Measurements from ENCODE around the gene INF2.
A peak's percentile ranks its signal among the peaks of the same experiment; 100 is the strongest.
"Not testable (repeated sequence)": the region's sequence is repeated elsewhere in the genome, so short reads cannot be mapped to it uniquely, and the experiment has no call there.

Gene INF2

GRCh38 chr14:104739546-104740516 is 50.4 kb downstream of the INF2 start:
- no peak for DNase-seq

GRCh38 chr14:104741108-104741802 is 51.8 kb downstream of the INF2 start:
- no peak for DNase-seq

DNA sequence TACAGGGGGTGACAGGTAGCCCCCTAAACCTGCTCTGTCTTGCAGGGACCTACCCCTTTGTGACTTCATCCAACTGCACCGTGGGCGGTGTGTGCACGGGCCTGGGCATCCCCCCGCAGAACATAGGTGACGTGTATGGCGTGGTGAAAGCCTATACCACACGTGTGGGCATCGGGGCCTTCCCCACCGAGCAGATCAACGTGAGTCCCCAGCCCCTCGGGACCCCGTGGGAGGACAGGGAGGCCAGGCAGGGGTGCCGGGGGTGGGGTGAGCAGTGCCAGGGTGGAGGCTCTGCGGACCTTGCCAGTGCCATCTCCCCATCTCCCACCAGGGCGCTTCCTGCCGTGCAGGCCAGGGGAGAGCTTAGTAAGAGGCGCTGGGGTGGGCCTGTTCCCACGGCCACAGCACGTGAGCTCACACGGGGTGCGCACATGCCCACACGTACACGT is 52.4 kb downstream of the INF2 start:
- no peak for DNase-seq

DNA sequence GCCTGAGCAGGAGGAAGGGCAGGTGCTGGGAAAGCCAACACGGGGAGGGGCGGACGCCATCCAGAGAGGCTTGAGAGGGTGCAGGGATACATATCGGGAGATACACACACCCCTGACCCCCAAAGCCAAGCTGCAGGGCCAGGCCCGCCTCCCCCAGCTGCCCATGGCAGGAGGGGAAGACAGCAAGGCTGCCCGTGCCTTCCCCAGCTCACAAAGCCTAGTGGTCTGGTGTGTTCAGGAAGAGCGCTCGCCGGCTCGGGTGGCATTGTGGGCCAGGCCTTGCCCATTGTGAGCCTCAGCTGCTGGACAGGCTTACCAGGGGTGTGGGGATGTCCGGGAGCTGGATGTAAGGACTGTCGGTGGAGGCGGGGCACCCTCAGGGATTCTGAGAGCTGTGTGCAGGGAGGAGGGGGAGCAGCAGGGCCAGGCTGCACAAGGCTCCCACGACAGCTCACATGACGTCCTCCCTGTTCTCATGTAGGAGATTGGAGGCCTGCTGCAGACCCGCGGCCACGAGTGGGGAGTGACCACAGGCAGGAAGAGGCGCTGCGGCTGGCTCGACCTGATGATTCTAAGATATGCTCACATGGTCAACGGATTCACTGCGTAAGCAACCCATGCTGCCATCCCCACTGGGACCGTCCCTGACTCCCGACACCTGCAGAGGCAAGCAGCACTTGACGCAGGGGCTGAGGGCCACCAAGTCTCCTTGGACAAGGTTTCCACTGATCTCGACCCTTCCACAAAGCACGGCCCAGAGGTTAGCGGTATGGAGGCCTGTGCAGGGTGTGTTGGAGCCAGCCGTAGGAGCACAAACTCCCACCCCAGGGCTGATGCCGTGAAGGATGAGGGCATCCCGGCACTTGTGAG is 53.4 kb downstream of the INF2 start:
- no peak for DNase-seq

DNA sequence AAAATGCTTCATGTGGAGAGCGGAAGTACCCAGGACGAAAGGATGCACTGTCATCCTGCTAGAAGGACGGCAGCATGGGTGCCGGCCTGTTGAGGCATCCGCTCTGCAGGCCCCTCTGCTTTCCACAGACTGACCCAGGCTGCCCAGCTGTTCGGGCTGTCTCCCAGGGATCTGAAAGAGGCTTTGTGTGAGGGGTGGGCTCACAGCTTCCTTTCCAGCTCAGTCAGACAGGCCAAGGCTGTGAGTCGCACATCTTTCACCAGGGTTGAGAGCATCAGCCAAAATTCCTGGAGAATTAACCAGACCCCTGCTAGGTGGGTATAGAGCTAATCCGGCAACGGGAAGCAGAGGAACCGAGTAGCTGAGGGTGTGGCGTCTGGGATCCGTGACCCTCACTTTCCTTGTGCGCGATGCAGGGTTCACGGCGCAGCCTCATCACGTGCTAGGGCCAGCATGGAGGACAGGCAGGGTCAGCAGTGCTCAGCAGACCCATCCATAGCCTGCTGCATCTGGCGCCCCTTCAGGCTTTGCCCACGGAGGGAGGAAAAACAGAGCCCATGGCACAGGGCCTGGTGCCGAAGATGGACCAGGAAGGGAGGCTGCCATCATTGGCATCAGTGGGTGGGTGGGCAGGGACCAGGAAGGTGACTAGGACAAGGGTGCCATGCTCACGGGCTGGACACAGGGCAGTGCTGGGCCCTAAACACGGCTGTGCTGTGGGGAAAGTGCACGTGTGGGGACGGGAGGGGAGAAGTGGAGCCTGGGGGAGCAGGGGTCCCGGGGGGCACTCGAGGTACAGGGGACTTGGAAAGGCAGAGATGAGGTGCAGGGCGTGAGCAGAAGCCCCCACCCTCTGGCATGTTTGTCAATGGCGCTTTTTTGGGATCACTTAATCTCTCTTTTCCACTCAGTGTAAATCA is 54.3 kb downstream of the INF2 start:
- no peak for DNase-seq

- DNase-seq, result no peak
Observed at GRCh38 chr14:104744484-104744883, 55.1 kb downstream of the INF2 start.

GRCh38 chr14:104745431-104745830 is 56.0 kb downstream of the INF2 start:
- DNase-seq, result no peak

GRCh38 chr14:104746071-104746545 is 56.7 kb downstream of the INF2 start:
- no peak for DNase-seq

- peak in 2 of 3 experiments; percentile 63 to 77 for DNase-seq
Observed at GRCh38 chr14:104746934-104747481, 57.6 kb downstream of the INF2 start.

GRCh38 chr14:104747876-104748275 is 58.5 kb downstream of the INF2 start:
- DNase-seq, result no peak

GRCh38 chr14:104749111-104749649 is 59.8 kb downstream of the INF2 start:
- DNase-seq, result no peak

- DNase-seq, result no peak
Observed at GRCh38 chr14:104750056-104750752, 60.8 kb downstream of the INF2 start.

GRCh38 chr14:104750753-104751057 is 61.3 kb downstream of the INF2 start:
- not testable (repeated sequence) for DNase-seq

DNA sequence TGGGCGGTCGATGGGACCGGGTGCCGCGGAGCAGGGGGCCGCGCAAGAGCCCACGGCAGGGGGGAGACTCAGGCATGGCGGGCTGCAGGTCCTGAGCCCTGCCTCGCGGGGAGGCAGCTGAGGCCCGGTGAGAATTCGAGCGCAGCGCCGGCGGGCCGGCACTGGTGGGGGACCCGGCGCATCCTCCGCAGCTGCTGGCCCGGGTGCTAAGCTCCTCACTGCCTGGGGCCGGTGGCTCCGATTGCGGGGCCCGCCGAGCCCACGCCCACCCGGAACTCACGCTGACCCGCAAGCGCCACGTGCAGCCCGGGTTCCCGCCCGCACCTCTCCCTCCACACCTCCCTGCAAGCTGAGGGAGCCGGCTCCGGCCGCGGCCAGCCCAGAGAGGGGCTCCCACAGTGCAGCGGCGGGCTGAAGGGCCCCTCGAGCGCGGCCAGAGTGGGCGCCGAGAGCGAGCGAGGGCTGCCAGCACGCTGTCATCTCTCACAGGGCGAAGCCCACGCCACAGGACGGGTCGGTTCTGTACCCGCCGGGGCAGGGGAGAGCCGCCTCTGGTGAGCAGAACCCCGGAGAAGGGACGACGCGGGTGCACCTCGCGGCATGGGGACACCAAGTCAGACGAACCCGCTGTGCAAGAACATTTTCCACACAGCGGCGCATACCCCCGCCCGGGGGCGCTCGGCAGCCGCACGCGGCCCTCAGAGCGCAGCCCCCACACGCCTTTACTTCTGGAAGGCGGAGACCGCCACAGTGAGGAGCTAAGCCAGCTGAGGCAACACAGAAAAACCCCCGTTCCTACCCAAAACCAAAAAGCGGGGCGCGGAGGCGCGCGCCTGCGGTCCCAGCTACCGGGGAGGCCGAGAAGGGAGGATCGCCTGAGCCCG is 62.4 kb downstream of the INF2 start:
- DNase-seq, result no peak

- no peak for DNase-seq
Observed at GRCh38 chr14:104752423-104752734, 63.0 kb downstream of the INF2 start.

DNA sequence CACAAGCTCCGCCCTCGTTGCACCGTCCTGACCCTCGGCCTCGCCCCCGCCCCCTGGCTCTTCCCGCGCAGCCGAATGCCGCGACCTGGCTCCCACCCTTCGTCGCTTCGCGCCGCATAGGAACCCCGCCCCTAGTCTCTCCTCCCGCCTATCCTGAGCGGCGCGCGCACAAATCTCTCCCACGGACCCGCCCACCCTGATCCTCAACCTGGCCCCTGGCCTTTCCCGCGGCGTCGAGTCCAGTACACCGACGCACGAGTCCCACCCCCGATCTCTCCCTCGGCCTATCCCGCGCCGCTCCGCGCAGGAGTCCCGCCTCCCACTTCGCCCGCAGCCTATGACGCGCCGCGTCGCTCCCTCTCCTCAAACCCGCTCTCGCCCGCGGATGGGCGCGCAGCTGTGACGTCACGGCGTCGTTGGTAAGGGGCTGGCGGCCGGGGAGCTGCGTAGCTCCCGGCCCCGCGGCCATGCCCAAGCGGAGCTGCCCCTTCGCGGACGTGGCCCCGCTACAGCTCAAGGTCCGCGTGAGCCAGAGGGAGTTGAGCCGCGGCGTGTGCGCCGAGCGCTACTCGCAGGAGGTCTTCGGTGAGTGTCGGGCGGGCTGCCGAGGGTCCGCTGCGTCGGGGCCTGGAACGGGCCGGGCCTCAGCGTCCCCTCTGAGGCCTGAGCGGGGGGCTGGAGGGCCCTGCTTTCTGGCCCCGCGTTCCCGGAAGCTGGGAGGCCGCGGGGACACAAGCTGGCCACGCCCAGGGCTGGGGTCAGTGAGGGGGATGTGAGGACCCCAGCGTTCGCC is 63.5 kb downstream of the INF2 start, which contains the start of gene SIVA1:
Gene SIVA1, plus strand, starts transcription at position 413 of the 793 bp plus-strand sequence. Its CDS starts 55 bp downstream, at position 468.
- peak; percentile 99 to 100 (median 99) for DNase-seq

GRCh38 chr14:104753528-104754212 is 64.3 kb downstream of the INF2 start:
- peak in 1 of 3 experiments; percentile 45 for DNase-seq
